GM18505 (cell line): ENCODE data around the gene RBPJL.

Source experiments
- ATAC-seq: cut with Tn5 transposase; IDR thresholded peaks from one replicate; pipeline ENCODE4 v1.9.1; 2021; ENCODE audit not compliant: unreplicated experiment
- POLR2A ChIP-seq: IDR thresholded peaks from 4 replicates; pipeline ENCODE4 v1.6.1; 2011; ENCODE audit warnings: borderline replicate concordance; ENCODE audit not compliant: insufficient read depth, insufficient read length; ENCODE audit errors: extremely low read depth

RBPJL gene

DNA sequence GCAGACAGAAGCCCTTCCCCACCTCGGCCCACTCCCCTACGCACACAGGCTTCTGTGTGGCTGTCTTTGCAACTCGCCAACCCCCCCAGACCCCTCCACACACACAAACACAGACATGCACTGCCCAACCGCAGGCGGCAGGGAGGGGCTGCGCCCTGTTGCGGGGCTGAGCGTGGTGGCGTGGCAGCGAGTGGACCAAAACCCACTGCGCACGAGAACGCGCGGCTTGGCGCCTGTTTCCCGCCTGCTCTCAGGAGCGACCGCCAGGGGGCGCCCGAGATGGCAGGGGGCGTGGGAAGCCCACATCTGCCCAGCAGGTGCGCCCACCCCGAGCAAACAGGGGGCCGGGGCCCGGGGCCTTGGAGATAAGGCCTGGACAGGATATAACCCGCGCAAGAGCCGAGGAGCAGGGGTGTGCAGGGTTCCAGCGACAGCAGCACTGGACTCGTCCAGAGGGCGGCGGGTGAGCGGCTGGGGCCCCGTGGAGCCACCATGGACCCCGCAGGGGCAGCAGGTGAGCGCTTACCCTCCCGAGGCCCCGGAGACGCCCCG lies at the start of gene RBPJL:
Gene RBPJL (plus strand): TSS at position 410 of the 552 bp plus-strand sequence. CDS start 83 bp downstream, at position 493.
- TF ChIP-seq POLR2A: no peak
- no peak for ATAC-seq

DNA sequence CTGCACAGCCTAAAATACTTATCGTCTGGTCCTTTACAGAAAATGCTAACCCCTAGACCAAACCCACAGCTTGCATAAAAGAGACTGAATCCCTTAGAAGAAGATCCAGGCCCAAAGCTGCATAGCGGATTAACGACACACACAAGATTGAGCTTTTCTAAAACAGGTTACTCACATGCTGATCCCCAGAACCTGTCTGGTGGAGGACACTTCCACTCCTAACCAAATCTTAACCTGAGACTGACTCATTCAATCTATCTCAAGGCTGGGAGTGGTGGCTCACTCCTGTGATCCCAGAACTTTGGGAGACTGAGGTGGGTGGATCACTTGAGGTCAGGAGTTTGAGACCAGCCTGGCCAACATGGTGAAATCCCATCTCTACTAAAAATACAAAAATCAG lies 49.5 kb upstream of the RBPJL start:
- no peak for ATAC-seq
- TF ChIP-seq POLR2A: no peak

DNA sequence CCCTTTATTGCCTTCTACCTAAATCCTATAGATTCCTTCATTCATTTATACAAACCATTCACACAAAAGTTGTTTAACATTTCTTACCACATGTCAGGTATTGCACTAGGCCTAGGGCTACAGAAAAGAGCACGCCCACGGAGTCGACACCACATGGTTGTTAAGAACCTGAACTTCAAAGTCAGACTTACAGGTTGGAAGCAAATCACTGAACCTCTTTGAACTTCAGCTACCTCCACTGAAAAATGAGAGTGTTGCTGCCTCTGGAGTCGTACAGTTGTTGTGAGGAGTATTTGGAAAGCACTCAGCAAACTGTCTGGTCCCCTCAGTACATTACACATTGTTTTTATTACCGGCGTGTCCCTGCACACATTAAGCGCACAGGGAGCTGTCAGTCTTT lies 48.9 kb upstream of the RBPJL start:
- TF ChIP-seq POLR2A: no peak
- no peak for ATAC-seq

DNA sequence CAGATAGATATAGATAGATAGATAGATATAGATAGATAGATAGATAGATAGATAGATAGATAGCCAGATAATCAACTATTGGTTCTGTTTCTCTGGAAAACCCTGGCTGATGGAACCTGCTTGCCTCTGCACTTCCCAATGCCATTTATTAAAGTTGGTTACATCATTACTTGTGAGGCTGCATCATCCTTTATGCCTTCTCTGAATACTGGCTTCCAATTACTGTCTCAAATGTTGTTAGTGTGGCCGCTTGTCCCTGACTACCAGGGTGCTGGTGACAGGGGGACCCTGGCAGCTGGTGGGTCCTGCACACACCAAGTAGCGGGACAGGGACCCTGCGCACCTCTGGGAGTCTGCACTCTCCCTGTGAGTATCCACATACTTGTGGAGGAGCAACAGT lies 48.4 kb upstream of the RBPJL start:
- TF ChIP-seq POLR2A: no peak
- no peak for ATAC-seq

- no peak for ATAC-seq
- no peak for TF ChIP-seq POLR2A
Measured at GRCh38 chr20:45258664-45259063, 48.0 kb upstream of the RBPJL start.

GRCh38 chr20:45263556-45264266 lies 42.9 kb upstream of the RBPJL start:
- TF ChIP-seq POLR2A: no peak
- no peak for ATAC-seq

- ATAC-seq: no peak
- no peak for TF ChIP-seq POLR2A
Measured at GRCh38 chr20:45266977-45267376, 39.7 kb upstream of the RBPJL start.

DNA sequence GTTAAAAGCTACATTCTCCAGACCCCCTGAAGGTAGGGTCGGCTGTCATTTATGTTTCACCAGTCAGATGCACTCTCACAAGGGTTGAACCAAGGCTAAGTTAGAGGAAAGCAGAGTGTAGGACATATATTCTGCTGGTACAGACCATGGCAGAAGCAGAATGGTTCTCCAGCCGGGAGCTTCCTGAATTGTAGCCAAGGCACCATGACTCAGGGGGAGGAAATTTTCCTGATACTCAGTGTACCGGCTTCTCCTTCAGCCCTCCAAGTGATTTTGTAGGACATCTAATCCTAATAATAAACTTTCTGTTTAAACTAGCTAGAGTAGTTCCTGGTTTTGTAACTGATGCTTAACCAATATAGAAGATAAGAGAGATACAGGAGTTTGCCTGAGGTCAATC lies 38.1 kb upstream of the RBPJL start:
- no peak for ATAC-seq
- no peak for TF ChIP-seq POLR2A

DNA sequence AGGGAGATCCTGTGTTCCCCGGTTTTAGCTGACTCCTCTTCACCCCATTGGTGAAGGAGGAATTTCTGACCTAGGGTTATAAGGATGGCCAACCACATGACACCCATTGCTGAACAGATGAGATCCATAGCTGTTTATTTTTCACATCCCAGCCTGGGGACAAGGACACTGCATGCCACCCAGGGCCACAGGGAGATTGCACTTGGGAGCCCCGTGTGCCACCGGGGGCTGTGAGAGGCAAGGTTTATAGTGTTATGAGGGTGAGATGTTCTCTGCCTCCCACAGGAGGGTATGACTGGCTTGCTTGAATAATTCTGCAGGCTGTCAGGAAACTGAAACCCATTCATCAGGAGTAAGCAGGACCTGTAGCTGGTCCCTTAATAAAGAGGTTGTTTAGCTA lies 37.6 kb upstream of the RBPJL start:
- no peak for TF ChIP-seq POLR2A
- ATAC-seq: no peak

DNA sequence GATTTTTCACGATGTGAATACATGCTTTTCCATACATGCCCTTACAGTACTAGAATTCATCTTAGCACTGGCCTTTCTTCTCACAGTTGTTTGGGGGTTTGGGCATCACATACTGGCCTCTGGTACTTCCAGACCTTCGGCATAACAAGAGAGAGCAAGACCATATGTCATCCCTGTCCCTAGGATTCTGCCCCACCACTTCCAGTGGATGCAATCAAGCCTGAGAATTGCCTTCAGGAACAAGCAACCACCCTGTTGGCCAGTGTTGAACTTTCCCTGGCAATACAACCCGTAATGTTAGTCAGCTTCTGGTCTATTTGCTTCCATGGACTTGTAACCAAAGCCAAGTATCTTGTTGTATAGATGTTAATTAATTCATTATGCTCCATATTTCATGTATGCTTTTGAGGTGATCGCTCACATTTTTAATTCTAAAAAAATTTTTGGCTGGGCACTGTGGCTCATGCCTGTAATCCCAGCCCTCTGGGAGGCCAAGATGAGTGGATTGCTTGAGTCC lies 36.8 kb upstream of the RBPJL start:
- TF ChIP-seq POLR2A: no peak
- no peak for ATAC-seq

DNA sequence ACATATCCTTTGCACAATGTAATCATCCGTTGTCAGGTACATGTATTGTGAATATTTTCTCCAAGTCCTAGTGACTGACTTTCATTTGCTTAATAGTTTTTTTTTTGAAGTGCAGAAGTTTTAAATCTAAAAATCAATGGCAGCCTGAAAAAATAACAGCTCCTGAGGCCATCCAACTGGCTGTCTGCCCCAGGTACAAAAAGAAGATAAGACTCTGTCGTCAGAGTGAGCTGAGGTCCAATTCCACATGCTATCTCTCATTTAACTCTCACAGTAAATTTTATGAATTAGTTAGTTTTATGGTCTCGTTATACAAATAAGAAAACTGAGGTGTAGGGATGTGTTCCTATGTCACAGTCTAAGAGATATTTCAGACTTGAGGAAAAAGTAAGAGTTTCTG lies 31.3 kb upstream of the RBPJL start:
- ATAC-seq: no peak
- TF ChIP-seq POLR2A: no peak

- ATAC-seq: no peak
- no peak for TF ChIP-seq POLR2A
Measured at GRCh38 chr20:45279992-45280391, 26.6 kb upstream of the RBPJL start.

DNA sequence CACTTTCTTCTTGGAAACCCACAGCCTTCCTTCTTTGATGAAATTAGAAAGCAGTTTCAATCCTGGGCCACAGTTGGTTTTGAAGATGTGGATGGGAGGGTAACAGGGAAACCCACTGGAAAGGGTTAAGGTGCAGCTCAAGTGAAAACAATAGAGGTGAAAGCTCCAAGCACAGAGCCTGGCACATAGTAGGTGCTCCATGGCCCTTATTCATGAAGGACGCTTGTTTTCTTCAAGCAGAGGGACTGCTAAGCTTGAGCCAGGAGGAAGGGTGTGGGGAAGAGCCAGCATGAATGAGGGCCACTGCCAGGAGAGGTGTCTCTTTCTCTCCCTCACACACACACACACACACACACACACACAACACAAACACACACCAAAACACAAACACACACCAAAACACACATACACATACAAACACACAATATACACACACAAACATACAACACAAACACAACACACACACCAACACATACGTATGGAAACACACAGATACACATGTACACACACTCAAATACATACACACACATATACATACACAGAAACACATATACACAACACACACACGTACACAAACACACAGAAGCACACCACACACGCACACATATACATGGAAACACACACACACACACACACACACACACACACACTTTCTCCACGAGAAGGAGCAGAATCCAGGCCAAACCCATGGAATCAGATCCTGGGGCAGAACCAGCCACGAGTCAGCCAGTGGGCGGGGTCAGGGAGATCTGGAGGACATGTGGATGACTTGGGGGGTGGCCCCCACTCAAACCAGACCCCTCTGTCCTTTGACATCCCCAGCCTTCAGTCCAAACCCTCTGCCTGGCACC lies 23.7 kb upstream of the RBPJL start:
- no peak for ATAC-seq
- TF ChIP-seq POLR2A: no peak

DNA sequence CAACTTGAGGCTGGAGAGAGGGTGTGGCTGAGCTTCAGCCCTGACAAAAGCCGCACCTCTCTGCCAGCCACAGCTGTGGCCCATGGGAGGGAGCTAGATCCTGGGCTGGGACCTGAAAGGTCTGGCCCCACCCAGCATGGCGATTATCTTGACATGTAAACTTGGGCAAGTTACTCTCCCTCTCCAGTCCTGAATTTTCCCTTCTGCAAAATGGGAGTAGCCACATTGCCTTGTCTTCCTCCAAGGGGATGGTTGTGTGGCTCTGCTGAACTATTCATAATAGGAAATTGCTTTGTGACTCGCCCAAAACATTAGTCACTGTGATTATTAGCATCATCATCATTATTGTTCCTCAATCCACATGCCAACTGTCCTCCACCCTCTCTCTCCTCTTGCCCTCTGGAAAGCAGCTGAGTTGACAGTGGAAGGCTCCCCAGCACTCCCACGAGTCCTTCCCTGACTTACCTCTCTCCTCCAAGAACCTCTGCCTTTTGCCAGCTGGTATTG lies 23.0 kb upstream of the RBPJL start:
- no peak for ATAC-seq
- TF ChIP-seq POLR2A: no peak

GRCh38 chr20:45288376-45288775 lies 18.3 kb upstream of the RBPJL start:
- TF ChIP-seq POLR2A: no peak
- ATAC-seq: no peak
